H9 (cell line): ENCODE measurements around the gene ARMC5. TPM values are rescaled to one million over a fixed set of nuclear protein-coding genes. Genes with fewer than 3 reads are reported as not detected.

Experiments used
- DNase-seq: peaks from one replicate; pipeline ENCODE4 v3.0.0-alpha.2; 2017
- H2AFZ ChIP-seq: one replicate; pipeline ENCODE4 v1.6.1; 2013; ENCODE audit warnings: mild to moderate bottlenecking, low read length, control low read depth, moderate library complexity
- H2AK5ac ChIP-seq: 2 replicates; pipeline ENCODE4 v1.6.1; 2013; ENCODE audit warnings: low read length, control low read depth, mixed read lengths; ENCODE audit not compliant: insufficient read length
- H2BK120ac ChIP-seq: one replicate; pipeline ENCODE4 v1.6.1; 2013; ENCODE audit warnings: low read depth, mild to moderate bottlenecking, low read length, control low read depth, inconsistent platforms; ENCODE audit not compliant: poor library complexity, severe bottlenecking
- H2BK12ac ChIP-seq: 2 replicates; pipeline ENCODE4 v1.6.1; 2013; ENCODE audit warnings: low read length, control low read depth, mixed read lengths, low read depth; ENCODE audit not compliant: insufficient read length
- H2BK15ac ChIP-seq: 2 replicates; pipeline ENCODE4 v1.6.1; 2013; ENCODE audit warnings: low read depth, low read length, control low read depth
- H2BK20ac ChIP-seq: one replicate; pipeline ENCODE4 v1.6.1; 2013; ENCODE audit warnings: low read depth, mild to moderate bottlenecking, low read length, control low read depth, inconsistent platforms; ENCODE audit not compliant: poor library complexity, severe bottlenecking
- H2BK5ac ChIP-seq: 2 replicates; pipeline ENCODE4 v1.6.1; 2013; ENCODE audit warnings: low read length, control low read depth, mixed read lengths; ENCODE audit not compliant: insufficient read length
- H3K14ac ChIP-seq: 2 replicates; pipeline ENCODE4 v1.6.1; 2013; ENCODE audit warnings: low read length, control low read depth; ENCODE audit not compliant: insufficient read depth
- H3K18ac ChIP-seq: 2 replicates; pipeline ENCODE4 v1.6.1; 2013; ENCODE audit warnings: low read depth, mild to moderate bottlenecking, mixed read lengths, low read length, control low read depth; ENCODE audit not compliant: insufficient read length
- H3K23ac ChIP-seq: 2 replicates; pipeline ENCODE4 v1.6.1; 2013; ENCODE audit warnings: low read length, control low read depth, mixed read lengths, low read depth; ENCODE audit not compliant: insufficient read length
- H3K23me2 ChIP-seq: 2 replicates; pipeline ENCODE4 v1.6.1; 2013; ENCODE audit warnings: low read depth, mild to moderate bottlenecking, mixed read lengths, low read length, control low read depth; ENCODE audit not compliant: insufficient read length, poor library complexity, severe bottlenecking
- H3K27ac ChIP-seq: 2 replicates; pipeline ENCODE4 v1.5.1; 2013; ENCODE audit warnings: low read length, control low read depth, mixed read lengths, low read depth; ENCODE audit not compliant: insufficient read length
- H3K27me3 ChIP-seq: 2 replicates; pipeline ENCODE4 v1.6.1; 2013; ENCODE audit warnings: low read length, control low read depth, inconsistent platforms; ENCODE audit not compliant: insufficient read depth
- H3K4ac ChIP-seq: 2 replicates; pipeline ENCODE4 v1.6.1; 2013; ENCODE audit warnings: low read depth, mild to moderate bottlenecking, control low read depth, inconsistent platforms, low read length, moderate library complexity
- H3K4me1 ChIP-seq: 2 replicates; pipeline ENCODE4 v1.6.1; 2013; ENCODE audit warnings: low read length, control low read depth, inconsistent platforms; ENCODE audit not compliant: insufficient read depth
- H3K4me2 ChIP-seq: 2 replicates; pipeline ENCODE4 v1.6.1; 2013; ENCODE audit warnings: low read length, control low read depth, mixed read lengths; ENCODE audit not compliant: insufficient read length, insufficient read depth
- H3K56ac ChIP-seq: 2 replicates; pipeline ENCODE4 v1.6.1; 2013; ENCODE audit warnings: low read depth, mild to moderate bottlenecking, mixed read lengths, low read length, control low read depth; ENCODE audit not compliant: insufficient read length
- H3K79me1 ChIP-seq: 2 replicates; pipeline ENCODE4 v1.6.1; 2013; ENCODE audit warnings: low read depth, mild to moderate bottlenecking, moderate library complexity, low read length, control low read depth, inconsistent platforms; ENCODE audit not compliant: insufficient read depth, poor library complexity, severe bottlenecking
- H3K79me2 ChIP-seq: 2 replicates; pipeline ENCODE4 v1.6.1; 2013; ENCODE audit warnings: low read length, control low read depth, inconsistent platforms; ENCODE audit not compliant: insufficient read depth
- H3K9ac ChIP-seq: 2 replicates; pipeline ENCODE4 v1.6.1; 2013; ENCODE audit warnings: low read length, control low read depth, mixed read lengths; ENCODE audit not compliant: insufficient read length; ENCODE audit errors: extremely low read depth
- H3K9me3 ChIP-seq: one replicate; pipeline ENCODE4 v1.6.1; 2013; ENCODE audit warnings: low read depth, low read length, inconsistent platforms; ENCODE audit not compliant: control insufficient read depth
- H3T11ph ChIP-seq: one replicate; pipeline ENCODE4 v1.6.1; 2013; ENCODE audit warnings: mild to moderate bottlenecking, low read length, control low read depth, inconsistent platforms
- H4K20me1 ChIP-seq: one replicate; pipeline ENCODE4 v1.6.1; 2013; ENCODE audit not compliant: control insufficient read depth, insufficient read length, insufficient read depth
- H4K5ac ChIP-seq: 2 replicates; pipeline ENCODE4 v1.6.1; 2013; ENCODE audit warnings: low read depth, mild to moderate bottlenecking, mixed read lengths, low read length, control low read depth; ENCODE audit not compliant: insufficient read length
- H4K8ac ChIP-seq: replicated peaks from 2 replicates; pipeline ENCODE4 v1.6.1; 2013; ENCODE audit warnings: low read length, control low read depth, mixed read lengths, low read depth; ENCODE audit not compliant: insufficient read length
- H4K91ac ChIP-seq: 2 replicates; pipeline ENCODE4 v1.6.1; 2013; ENCODE audit warnings: low read depth, mild to moderate bottlenecking, moderate library complexity, mixed read lengths, low read length, control low read depth; ENCODE audit not compliant: insufficient read length
- H3K27ac Mint-ChIP-seq, 3 experiments: 2 replicates in 2 of 3; 3 replicates in 1 of 3; pipeline ENCODE4 v1.8.0; 2020 to 2021; ENCODE audit warnings: mixed read lengths in 3 of 3, mild to moderate bottlenecking in 1 of 3, moderate library complexity in 1 of 3
- H3K27me3 Mint-ChIP-seq: 2 replicates; pipeline ENCODE4 v1.8.0; 2021; ENCODE audit warnings: low read depth, mild to moderate bottlenecking, moderate library complexity, mixed read lengths
- H3K36me3 Mint-ChIP-seq, 3 experiments: 2 replicates in 2 of 3; 3 replicates in 1 of 3; pipeline ENCODE4 v1.8.0; 2020 to 2021; ENCODE audit warnings: low read depth in 3 of 3, mixed read lengths in 3 of 3; ENCODE audit not compliant: insufficient read depth in 1 of 3
- H3K4me1 Mint-ChIP-seq, 2 experiments: 2 replicates each; pipeline ENCODE4 v1.8.0; 2020; ENCODE audit warnings: mixed read lengths in 2 of 2
- H3K4me3 Mint-ChIP-seq, 2 experiments: 2 replicates in 1 of 2; 3 replicates in 1 of 2; pipeline ENCODE4 v1.8.0; 2020 to 2021; ENCODE audit warnings: mild to moderate bottlenecking in 2 of 2, mixed read lengths in 2 of 2, moderate library complexity in 1 of 2
- H3K9me3 Mint-ChIP-seq, 2 experiments: 2 replicates in 1 of 2; 3 replicates in 1 of 2; pipeline ENCODE4 v1.8.0; 2020; ENCODE audit warnings: mild to moderate bottlenecking in 2 of 2, mixed read lengths in 2 of 2, moderate library complexity in 1 of 2
- CTCF ChIP-seq: fragments of 200-600 bp; sonication (generic); conservative IDR thresholded peaks from 3 replicates; pipeline ENCODE4 v1.8.0; 2021; ENCODE audit warnings: antibody characterized with exemption, mild to moderate bottlenecking
- WGBS: extraction: QIAGEN DNeasy Blood & Tissue Kit; methylation state at CpG from one replicate; pipeline ENCODE4 v1.1.7; 2013; ENCODE audit warnings: missing lambda C conversion rate, low lambda C conversion rate, mixed read lengths; ENCODE audit not compliant: insufficient read length; ENCODE audit errors: extremely low coverage; 5-methylcytosine and 5-hydroxymethylcytosine counted together
- total RNA-seq: library from RNA; stranded (reverse); gene quantifications from 2 replicates; pipeline ENCODE4 v1.2.1, GENCODE V29; 2021

Gene ARMC5
- total RNA-seq, 1 experiment from 2014 or later = 18.7 TPM

GRCh38 chr16:31487071-31487719, 27.9 kb downstream of the ARMC5 start:
- Histone ChIP-seq H4K20me1 (no peaks in the 10 kb centered on the region), H3T11ph (no peak overlapping the region), H2BK5ac (no peak overlapping the region), H3K4me1 (no peaks in the 10 kb centered on the region), H3K9me3 (no peaks in the 10 kb centered on the region), H3K23ac (no peak overlapping the region), H2BK120ac (no peak overlapping the region), H3K9ac (no peak overlapping the region), H3K14ac (no peak overlapping the region), H3K56ac (no peak overlapping the region), H2BK15ac (no peak overlapping the region), H3K79me2 (no peaks in the 10 kb centered on the region), H2BK12ac (no peak overlapping the region), H3K27ac (no peak overlapping the region), H2BK20ac (no peak overlapping the region), H4K91ac (no peak overlapping the region), H2AFZ (no peak overlapping the region), H4K5ac (no peak overlapping the region), H4K8ac (no peak overlapping the region), H3K4ac (no peak overlapping the region), H2AK5ac (no peak overlapping the region), H3K4me2 (peak overlapping the region; percentile 62), H3K23me2 (peaks cover 11% of the 10 kb centered on the region), H3K18ac (no peak overlapping the region), H3K27me3 (peaks cover 13% of the 10 kb centered on the region; the same call in 1 of the 2 replicates), H3K79me1 (no peaks in the 10 kb centered on the region)
- Mint-ChIP-seq H3K27ac (no peak overlapping the region), H3K36me3 (peaks cover 9 to 19% (median 11%) of the 10 kb centered on the region in 3 experiments), H3K9me3 (peaks cover 0 to 2% of the 10 kb centered on the region in 2 experiments; a peak in 1 of 5 replicates), H3K4me1 (peaks cover 8 to 13% of the 10 kb centered on the region in 2 experiments), H3K27me3 (peaks cover 66% of the 10 kb centered on the region), H3K4me3 (peak overlapping the region; percentile 67 to 84)
- no CpG with 5 or more reads among the region's 48 CpGs for WGBS
- DNase-seq = no peak
- TF ChIP-seq CTCF = no peak
